ENCODE data around the gene LRFN3.
"Not testable (repeated sequence)": the region's sequence is repeated elsewhere in the genome, so short reads cannot be mapped to it uniquely, and the experiment has no call there.

Gene LRFN3

DNA sequence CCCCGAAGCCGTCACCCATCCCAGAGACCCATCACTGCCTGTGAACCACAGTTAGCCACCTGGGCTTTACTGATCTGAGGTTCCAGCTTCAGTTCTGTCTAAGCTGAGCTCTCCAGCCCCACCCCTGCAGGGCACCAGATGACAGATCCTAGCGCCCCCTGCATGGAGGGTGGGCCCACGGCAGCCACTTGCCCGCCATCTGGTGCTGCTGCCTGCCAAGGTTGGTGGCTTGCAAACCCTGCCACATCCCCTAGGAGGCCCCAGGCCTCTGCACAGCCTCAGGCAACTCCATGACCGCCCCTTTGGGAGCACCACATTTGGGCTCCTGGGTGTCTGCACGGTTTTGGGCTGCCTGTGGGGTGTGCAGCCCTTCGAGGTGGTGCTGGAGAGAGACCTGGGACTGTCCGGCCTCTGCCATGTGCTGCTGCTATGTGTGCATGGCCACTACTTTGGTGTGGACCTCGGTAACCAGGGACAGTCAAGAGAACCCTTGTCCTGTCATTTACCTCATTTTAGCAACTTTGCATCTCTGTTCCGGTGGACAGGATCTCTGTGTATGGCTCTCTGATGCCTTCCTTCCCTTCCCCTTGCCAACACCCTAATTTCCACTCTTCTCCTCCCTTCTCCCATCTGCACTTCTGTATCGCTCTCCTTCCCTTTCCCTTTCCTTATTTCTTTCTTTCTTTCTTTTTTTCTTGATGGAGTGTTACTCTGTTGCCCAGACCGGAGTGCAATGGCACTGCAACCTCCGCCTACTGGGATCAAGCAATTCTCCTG, 41.5 kb downstream of the LRFN3 start:
- DNase-seq, result peak; percentile 13

DNA sequence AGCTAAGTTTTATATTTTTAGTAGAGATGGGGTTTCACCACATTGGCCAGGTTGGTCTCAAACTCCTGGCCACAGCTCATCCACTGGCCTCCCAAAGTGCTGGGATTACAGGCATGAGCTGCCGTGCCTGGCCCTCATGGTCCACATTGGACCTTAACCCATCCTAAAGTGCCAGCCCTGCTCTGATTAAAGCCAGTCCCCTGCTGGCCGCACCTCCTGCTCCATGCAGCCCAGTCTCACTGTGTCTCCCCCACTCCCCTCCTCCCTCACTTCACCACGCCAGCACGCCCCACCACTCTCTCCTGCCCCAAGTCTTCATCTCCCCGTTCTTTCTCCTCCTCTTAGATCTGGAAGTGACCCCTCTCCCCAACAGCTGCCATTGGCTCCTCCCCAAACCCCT, 42.1 kb downstream of the LRFN3 start:
- DNase-seq, result no peak

DNA sequence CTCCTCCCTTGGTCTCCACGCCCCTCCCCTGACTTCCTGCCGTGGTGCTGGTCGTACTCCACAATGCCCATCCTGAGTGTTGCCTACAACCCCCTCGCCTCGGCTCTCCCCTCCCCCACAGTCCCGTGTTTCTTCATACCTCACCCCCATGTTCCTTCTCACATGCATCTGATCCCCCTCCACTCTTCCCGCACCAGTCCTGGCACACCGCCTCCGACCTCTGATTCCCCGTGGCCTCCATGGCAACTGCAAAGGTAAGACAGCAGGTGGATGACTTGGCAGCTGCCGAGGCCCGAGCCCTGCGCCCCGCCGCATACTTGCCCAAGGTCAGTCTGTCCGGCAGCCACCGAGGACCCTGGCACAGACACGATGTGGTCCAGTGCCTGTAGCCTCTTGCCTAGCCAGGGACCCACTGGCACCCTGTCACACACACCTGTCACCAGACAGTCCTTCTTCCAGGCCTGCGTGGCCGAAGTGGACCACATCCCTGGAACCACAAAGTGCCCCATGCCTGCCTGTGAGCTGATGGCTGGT, 42.7 kb downstream of the LRFN3 start:
- no peak for DNase-seq

GRCh38 chr19:35980997-35981396, 44.8 kb downstream of the LRFN3 start:
- DNase-seq, result not testable (repeated sequence)

- no peak for DNase-seq
Measured at GRCh38 chr19:35983177-35983576, 47.0 kb downstream of the LRFN3 start.

DNA sequence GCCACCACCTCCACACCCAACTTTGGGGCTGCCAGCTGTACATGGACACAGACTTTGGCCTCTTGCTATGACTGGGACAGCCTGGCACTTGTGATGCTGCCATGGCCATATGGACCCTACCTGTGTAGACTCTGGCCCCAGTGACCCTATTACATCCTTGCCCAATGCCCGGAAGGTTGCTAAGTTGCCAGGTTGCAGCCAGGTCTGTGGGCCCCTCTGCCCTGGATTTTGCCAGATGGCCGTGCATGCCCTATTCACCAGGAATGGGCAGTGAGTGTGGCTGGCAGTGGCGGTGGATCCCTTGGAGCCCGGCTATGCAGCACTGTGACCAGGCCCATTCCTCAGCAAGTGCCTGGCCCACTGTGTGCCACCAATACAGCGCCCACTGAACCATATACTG, 49.9 kb downstream of the LRFN3 start:
- DNase-seq, result no peak

- DNase-seq, result peak; percentile 36
Measured at GRCh38 chr19:35986664-35987570, 50.7 kb downstream of the LRFN3 start.

- DNase-seq, result no peak
Measured at GRCh38 chr19:35987571-35987896, 51.4 kb downstream of the LRFN3 start.

DNA sequence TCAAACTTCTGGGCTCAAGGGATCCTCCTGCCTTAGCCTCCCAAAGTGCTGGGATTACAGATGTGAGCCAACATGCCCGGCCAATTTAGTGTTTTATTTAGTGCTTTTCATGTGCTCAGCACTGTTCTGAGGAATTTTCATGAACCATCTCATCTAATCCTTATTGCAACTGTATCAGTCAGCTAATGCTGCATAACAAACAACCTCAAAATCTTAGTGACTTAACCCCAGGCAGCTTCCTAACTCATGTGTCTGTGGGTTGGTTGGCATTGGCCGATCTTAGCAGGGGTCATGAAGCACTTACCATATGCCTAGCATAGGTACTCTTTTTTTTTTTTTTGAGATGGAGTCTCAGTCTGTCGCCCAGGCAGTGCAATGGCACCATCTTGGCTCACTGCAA, 52.6 kb downstream of the LRFN3 start:
- DNase-seq, result no peak

GRCh38 chr19:35990156-35990555, 54.0 kb downstream of the LRFN3 start:
- DNase-seq, result no peak

DNA sequence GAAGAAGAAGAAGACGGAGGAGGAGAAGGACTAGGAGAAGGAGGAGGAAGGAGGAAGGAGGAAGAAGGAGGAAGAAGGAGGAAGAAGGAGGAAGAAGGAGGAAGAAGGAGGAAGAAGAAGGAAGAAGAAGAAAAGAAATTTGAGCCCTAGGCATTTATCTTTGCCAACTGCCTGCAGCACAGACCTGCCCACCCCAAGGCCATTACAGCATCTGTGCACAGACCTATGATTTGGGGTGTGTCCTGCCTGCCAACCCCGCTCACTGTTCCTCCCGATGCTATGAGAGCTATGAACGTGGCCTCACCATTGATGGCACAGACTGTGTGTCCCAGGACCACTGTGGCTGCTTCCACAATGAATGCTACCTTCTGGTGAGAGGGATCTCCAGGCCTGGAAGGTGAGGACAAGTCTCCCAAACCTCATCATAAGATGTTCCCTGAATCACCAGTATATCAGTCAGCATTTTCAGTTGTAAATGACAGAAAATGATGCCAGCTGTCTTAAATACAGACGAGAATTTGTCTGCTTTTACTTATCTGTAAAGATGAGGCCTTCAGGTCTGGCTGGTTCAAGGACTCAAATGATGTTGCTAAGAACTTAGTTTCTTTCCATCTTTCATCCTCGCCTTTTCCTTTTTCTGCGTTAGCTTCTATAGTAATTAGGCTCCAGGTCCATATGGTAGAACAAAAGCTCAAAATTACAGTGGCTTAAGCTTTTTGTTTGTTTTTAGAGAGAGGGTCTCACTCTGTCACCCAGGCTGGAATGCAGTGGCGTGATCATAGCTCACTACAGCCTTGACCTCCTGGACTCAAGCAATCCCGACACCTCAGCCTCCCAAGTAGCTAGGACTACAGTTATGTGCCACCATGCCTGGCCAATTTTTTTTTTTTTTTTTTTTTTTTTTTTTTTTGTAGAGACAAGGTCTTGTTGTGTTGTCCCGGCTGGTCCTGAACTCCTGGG, 54.9 kb downstream of the LRFN3 start:
- DNase-seq, result no peak

DNA sequence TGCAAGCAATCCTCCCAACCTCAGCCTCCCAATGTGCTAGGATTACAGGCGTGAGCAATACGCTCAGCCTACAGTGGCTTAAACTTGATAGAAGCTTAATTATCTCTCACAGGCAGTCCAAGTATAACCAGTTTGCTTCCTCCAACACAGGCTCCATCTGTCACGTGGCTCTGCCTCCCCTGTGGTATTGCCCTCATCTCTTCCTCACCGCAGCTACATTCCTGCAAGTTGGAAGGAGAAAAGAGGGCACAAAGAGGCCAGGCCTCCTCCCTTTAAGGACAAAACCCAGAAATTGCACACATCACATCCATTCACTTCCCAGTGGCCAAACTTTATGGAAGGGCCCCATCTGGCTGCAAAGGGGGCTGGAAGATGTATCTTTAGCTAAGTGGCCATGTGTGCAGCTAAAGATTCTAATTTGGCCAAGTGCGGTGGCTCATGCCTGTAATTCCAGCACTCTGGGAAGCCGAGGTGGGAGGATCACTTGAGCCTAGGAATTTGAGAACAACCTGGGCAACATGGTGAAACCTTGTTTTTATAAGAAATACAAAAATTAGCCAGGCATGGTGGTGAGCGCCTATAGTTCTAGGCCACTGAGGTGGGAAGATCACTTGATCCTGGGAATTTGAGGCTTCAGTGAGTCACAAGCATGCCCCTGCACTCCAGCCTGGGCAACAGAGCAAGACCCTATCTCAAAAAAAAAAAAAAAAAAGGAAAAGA, 55.7 kb downstream of the LRFN3 start:
- DNase-seq, result no peak

GRCh38 chr19:35992907-35993765, 57.0 kb downstream of the LRFN3 start:
- no peak for DNase-seq

GRCh38 chr19:35993923-35994598, 57.9 kb downstream of the LRFN3 start:
- DNase-seq, result peak; percentile 15
